ENCODE results near the gene SEMA3G.

SEMA3G gene

DNA sequence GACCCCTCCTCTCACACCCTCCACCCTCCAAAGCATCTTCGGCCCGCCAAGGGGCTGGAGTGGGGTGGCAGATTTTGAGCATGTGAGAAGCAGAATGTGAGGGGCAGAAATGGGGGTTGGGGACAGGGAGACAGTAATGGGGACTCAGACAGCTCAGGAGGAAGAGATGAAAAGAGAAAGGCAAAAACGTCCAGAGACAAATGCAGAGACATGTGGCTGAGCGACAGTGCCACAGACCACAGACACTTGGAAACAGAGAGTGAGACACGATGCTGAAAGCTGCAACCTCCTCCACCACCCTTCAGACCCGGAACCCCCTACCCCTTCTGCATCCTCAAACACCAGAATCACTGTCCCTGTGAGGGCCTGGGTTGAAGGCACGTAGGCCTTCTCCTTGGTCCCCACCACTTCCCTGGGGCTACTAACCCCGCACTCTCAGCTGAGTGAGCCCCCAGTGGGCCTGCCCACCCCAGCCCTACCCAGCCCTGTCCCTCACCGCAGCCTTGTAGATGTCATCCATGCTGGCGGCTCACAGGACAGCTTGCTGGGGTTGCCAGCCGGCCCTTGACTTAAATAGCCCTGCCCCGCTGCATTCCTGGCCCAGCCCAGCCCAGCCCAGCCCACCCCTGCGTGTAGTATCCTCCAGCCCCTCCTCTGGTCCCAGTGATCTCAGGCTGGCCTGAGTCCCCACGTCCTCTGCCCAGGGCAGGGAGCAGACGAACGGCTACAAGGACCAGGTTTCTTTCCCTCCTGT, 8.8 kb upstream of the SEMA3G start, which contains the start of gene TNNC1:
TSS of gene TNNC1 (minus strand) at position 546 of the 754 bp plus-strand sequence. CDS start at position 520, 26 bp downstream.
- DNase-seq (ENCODE audit: low spot score) = no peak

DNA sequence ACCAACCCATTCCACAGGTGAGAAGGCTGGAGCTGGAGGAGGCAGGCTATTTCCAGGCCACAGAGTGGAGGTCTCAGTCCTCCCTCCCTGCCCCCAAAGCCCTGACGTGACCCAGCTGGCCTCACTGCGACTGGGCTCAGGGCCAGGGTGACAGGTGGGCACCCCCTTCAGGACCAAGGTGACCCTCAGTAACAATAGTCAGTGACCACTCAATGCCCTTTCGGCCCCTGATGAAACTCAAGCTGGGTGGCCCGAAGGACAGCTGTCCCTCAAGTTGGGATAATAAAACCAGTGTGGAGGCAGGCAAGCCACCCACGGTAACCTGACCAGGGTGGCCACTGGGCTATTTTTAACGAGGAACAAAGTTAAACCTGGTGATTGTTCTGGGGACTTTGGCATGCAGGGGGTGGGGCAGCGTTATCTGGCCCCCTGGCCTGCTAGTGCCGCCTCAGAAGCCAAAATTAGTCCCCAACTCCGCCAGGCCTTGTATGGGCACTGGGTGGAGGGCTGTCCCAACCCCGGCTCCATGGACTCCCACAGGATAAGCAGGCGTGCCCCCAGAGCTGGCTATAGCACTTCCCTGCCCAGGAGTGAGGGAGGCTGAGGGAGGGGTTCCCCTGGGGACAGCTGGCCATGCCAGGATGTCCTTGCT, 7.8 kb upstream of the SEMA3G start:
- DNase-seq (ENCODE audit: low spot score) = no peak

DNA sequence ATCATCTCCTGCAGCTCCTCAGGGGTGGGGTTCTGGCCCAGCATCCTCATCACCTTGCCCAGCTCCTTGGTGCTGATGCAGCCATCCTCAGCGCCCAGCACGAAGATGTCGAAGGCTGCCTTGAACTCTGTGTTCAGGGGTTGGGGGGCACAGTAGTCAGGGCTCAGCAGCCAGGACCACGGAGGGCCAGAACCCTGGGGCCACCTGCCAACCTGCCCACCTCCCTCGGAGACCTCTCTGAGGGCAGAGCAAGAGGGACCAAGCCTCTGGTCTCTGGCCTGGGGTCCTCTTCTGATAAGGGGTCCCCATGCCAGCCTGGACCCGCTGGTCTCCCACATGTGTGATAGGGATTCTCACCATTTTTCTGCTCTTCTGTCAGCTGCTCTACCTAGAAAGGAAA, 7.2 kb upstream of the SEMA3G start:
- no peak for DNase-seq (ENCODE audit: low spot score)

DNA sequence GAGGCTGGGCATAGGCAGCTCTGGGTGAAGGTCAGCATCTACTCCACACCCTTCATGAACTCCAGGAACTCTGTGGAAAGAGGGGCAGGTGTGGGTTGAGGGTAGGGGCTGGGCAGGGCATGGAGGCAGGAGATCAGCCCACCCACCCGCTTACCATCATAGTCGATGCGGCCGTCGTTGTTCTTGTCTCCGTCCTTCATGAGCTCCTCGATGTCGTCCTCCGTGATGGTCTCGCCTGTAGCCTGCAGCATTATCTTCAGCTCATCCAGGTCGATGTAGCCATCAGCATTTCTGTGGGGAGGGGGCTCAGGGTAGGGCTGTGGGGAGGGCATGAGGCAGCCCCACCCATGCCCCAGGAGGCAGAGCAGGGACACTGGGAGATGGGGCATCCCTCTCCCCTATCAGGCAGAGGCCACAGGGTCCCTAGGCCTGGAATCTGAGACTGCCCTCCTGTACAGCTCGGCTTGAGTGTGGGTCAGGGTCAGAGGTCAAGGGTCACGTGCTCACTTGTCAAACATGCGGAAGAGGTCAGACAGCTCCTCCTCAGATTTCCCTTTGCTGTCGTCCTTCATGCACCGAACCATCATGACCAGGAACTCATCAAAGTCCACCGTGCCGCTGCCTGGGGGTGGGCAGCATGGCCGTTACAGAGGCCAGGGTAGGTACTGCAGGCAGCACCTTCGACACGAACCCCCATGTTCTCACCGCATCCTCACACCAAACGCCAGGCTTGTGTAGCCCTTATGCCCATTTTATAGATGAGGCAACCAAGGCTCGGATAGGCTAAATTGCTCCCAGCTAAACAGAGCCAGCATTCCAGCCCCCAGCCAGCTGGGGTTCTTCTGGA, 6.6 kb upstream of the SEMA3G start:
- no peak for DNase-seq (ENCODE audit: low spot score)

DNA sequence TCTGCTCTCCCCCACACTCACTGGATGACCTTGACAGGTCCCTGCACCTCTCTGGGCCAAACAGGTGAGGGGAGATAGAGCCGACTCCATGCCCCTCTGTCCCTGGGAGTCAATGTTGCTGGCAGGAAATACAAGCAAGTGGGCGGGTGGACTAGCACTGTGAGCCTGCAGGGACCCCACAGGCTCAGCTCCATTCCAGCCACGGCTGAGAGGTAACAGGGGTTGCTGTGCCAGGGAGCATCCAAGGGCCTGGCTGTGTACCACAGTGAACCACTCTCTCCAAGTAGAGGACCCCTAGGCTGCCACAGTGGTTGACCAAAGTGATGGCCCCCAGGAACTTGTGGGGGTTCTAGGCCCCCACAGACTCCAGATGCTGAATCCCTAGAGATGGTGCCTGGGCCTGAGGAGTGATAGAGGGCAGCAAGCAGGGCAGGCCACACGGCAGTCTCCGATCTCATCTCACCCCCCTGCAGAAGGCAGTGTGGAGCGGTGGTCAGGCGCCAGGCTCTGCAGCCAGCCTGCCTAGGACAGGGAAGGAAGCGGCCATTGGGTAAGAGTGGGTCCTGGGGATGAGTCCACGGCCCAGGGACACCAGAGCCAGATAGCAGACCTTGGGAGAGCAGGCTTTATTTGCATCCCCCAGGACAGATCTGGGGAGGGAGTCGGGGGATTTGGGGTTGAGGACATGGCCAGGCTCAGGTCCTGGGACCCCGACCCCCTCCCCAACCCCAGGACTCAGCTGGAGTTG, 5.8 kb upstream of the SEMA3G start:
- DNase-seq (ENCODE audit: low spot score) = no peak

DNA sequence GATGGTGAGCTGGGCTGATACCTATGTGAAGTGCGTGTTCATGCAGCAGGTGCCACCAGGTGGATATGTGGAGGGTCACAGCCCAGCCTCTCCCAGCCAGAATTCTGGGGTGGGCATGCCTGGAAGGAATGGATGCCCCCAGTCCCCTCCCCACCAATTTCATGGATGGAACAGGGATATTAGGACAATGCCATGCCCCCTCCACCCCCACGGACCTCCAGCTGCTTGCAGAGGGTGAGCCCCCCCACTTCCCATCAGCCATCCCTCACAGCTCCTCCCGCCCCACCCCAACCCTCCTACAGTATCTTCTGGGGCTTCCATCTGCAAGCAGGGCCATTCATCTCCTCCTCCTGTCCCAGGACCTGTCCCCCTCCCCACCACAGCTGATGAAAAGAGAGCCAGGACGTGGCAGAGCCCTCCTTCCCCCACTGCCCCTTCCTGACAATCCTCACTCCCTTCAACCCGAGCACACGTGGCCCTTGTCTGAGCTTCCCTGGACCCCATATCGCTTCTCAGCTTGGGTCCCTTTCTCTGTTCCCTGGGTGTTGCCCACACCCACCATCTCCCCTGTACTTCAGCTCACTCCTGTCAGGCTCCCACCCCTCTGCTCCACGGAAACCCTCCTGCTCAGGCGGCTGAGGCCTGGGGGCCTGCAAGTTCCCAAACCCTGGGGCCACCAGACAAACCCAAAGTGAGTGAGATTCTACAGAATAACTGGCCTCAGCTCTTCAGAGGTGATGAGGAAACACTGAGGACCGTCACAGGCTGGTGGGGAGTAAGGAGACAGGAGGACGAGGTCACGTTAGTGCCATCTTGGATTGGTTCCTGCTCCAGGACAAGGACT, 2.8 kb upstream of the SEMA3G start:
- no peak for DNase-seq (ENCODE audit: low spot score)

DNA sequence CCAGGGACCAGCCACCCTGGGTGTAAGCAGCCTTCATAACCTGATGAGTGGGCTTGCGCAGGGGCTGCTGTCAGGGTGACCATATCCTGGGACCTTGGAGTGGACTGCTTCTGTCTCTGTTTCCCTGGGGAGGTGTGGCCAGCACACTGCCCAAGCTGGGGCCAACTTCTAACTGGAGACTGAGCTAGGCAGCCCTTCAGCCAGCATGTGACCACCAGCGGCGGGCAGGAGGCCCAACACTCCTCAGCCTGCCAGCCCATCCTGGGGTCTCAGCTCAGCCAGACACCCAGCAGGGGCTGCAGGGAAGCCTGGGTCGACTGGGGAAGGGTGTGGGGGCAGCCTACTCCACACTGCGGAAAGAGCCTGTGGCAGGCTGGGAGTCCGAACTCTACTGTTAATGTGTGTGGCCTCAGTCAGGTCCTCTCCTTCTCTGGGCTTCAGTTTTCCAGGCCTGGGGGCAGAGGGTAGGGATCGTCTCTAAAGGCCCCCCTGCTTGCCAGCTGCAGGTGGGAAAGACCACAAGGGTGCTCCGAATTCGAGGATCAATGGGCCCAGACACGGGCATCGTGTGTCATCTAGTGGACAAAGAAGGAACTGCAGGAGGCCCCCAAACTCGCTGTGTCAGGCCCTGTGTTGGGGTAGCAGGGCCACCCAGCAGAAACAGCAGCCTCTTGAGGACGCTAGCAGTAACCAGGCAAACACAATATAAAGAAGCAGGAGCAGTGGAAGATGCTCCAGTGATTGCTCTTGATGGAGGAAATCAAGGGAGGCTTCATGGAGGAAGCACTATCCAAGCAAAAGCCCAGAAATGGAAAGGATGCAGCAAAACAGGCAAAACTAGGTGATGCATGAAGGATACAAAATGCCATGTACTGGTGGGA, 2.0 kb upstream of the SEMA3G start:
- DNase-seq (ENCODE audit: low spot score) = peak; percentile 45

DNA sequence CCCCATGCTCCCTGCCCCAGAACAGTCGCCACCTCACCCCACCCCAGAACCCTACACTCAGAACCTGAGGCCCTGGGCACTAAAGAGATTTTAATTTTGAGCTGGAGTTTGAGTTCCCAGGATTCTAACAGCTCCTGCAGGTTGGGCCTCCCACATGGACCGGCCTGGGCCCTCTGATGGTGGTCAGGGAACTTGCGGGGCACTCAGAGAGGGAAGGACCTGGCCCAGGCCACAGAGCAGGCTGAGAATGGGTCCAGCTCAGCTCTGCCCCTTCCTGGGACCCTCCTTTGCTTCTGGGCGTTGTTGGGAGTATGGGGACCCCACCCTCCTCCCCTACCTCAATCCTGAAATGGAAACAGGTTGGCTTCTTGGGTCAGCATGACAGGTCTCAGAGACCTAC, 1.1 kb upstream of the SEMA3G start:
- no peak for DNase-seq (ENCODE audit: low spot score)

DNA sequence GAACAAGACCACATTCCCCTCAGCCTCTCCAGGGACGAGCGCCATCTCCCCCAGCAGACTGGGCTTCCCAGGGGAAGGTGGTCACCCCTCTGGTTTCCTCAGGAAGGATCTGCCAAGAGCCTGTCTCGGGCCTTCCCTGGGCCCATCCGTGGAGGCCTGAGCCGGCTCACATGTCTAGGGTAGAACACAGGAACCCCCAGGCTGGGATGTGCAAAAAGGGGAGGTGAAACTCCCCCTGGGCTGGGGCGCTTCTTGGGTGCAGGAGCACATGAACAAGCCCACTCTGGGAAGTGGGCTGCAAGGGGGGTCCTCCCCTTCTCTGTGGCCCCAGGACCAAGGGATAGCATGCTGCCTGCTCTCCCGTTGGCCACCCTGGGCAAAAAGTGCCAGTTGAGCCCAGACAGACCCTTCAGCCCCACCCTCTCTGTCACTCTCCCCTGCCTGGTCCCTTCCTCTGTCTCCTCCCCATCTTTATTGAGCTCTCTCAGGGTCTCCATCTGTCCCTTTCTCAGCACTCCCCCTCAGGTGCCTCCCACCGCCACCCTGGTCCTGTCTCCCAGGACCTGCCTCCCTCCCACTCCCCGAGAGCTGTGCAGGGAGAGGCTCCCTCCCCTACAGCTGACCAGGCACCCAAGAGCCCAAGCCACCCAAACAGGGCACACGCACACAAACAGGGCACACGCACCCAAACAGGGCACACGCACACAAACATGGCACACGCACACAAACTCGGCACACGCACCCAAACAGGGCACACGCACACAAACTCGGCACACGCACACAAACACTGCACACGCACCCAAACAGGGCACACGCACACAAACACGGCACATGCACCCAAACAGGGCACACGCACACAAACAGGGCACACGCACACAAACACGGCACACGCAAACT, 864 bp downstream of the SEMA3G start:
- DNase-seq (ENCODE audit: low spot score) = no peak

DNA sequence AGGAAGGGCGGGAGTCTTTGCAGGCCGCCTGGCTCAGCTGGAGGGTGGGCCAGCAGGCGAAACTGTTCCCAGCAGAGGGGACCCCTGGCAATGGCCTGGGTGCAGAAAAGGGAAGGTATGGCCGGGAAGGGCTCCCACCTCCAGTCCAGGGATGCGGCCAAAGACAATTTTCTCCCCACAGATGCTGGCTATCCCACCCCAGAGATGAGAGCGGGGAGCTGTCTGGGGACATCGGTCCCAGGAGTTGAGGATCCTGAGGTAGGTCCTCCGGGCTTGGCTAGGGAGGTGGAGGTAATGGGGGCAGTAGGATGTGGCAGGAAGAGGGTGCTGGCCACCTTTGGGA, 1.7 kb downstream of the SEMA3G start:
- DNase-seq (ENCODE audit: low spot score) = no peak

DNA sequence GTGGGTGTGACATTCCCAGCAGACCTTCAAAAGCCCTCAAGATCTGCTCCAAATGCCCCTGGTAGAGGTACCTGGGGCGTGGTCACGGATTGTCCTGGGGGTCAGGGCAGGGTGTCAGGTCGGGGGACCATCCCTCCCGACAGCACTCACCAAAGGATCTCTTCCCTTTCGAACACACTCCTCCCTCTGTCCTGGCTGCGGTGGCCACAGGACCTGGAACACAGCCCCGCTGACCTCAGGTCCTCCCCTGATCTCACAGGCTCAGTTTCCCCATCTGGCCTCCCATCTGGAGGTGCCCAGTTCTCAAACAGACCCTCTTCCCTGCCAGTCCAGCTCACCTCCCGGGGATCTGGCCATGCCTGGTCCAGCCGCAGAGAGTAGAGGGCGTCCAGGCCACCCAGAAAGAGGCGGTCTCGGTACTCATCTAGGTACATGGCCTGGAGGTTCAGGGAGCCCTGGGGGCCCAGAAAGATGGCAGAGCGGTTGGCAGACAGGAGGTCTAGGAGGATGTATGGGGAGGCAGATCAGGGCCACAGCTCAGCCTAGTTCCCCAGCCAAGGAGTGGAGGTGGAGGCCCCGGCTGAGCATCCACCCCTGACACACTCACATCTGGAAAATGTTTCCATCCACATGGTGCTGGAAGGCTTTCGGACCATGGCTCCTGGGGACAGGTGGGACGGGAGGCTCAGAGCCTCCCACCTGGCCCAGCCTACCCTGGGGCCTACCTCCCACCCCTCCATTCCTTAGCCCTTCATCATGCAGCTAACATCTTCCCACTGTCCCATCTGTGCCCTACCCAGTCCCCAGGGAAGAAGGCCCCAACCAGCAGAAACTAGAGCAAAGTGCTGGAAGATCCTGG, 2.3 kb downstream of the SEMA3G start:
- no peak for DNase-seq (ENCODE audit: low spot score)

DNA sequence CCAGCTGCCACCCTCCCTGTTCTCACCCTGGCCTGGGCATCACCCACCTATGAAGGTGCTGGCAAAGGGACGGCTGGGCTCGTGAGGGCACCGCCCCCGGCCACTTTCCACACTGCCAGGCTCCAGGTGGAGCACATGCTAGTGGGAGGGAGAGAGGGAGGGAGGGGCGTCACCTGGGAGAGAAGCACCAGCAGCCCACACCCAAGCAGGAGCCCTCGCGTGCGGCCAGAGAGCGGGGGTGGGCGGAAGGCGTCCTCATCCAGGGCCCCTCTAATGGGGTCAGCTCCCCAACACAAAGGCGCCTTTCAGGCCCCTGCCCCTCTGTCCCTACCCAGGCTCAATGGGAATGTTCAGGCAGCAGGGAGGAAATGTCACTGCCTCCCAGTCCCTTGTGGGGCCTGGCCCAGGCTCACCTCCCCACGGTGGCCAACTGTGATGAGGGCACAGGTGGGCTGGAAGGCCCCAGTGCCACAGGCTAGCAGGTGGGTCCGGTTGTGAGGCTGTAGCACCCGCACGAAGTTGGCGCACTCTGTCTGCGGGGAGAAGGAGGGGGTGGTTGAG, 3.1 kb downstream of the SEMA3G start:
- DNase-seq (ENCODE audit: low spot score) = no peak

DNA sequence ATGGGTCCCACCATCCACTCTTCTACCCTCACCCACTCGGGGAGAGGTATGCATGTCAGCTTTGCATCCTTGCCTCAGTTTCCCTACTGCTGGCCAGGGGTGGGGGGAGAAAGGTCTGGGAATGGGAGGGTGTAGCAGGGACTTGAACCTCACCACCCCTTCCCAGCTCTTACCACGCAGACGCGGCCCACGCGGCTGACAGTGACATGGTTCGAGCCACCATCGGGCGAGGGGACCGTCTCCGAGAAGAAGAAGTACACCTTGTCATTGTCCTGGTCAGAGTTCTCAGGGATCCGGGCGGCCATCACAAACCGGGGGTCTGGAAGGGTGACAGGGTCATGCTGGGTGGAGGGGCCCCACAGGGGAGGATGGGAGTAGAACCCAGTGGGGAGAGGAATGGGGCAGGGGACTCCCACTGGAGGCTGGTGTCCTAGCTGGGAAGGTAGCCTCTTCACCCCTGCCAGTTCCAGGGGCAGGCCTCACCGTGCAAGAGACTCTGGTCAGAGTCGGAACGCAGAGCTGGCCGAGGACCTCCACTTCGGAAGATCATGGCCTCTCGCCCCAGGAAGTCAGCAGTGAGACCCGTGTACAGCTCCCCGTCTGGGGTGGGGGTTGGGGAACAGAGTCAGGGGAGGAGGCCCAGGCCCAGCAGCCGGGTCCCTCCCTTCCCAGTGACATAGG, 3.7 kb downstream of the SEMA3G start:
- no peak for DNase-seq (ENCODE audit: low spot score)

DNA sequence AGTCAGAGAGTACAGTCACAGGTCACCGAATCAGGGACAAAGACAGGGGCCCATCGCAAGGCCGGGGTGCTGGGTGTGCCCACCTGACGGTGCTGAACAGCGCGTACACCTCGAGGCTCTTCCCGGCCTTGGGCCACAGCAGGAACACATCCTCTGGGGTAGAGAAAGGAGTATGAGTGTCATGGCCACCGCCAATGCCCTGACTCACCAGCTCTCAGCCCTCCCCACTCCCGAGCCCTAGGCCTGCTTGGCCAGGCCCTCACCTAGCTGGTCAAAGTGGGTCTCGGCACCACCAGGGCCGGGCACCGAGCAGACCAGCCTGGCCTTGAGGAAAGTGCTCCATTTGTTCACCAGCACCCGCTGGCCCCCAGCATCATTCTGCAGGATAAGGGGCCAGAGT, 4.2 kb downstream of the SEMA3G start:
- no peak for DNase-seq (ENCODE audit: low spot score)

DNA sequence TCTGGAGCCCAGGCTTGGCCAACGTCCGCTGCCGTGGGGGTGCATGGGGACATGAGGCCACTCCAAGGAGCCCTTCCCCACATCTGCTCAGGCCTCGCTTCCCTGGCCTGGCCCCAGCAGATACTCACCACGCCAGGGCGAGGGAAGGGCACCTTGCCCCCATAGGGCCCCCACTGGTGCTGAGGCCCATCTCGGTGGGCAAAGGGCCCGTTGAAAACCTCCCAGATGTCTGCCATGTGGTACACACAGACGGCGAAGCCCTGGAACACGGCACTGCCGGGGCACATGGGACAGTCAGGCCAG, 4.7 kb downstream of the SEMA3G start:
- DNase-seq (ENCODE audit: low spot score) = no peak

DNA sequence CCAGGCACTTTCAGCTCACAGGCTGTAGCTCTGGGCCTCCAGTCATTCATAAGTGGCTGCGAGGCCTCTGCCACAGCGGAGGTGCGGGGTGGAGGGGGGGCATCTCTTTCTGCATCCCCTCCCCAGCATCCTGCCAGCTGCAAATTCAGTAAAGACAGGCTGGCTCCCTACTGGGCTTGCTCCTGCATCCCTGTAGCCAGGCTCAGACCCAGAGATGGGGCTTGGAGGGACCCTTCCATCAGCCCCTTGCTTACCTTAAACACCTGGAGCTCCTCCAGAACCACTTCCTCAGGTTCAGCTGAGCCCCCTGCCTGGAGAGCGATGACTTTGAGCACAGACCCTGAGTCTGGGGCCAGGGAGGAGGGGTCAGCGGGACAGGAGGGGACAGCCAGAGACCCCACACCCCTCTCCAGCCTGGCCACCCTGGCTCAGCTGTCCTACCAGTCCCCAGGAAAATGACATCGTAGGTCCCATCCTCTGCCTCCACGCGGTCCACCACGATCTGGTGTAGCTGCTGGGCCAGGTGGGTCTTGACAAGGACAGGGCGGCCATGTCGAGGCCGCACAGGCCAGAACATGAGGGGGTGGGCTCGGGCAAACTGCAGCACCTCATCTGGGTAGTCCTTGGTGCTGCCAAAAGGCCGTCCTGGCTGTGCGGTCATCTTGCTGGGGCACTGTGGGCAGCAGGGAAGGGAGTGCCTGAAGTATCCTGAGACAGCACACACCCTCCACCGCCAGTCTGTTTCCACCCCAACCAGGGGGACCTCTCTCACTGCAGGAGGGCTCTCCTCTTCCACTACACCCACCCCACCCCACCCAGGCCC, 5.3 kb downstream of the SEMA3G start:
- DNase-seq (ENCODE audit: low spot score) = no peak

All from kidney tubule cell (primary cell).